Forelimb muscle (tissue), 1 donor: ENCODE data around the gene PDLIM5. TPM values are rescaled to one million over a fixed set of nuclear protein-coding genes. Genes with fewer than 3 reads are reported as not detected.
A peak's percentile ranks its signal among the peaks of the same experiment; 100 is the strongest.

Experiments
- DNase-seq: peaks from one replicate; pipeline ENCODE4 v3.0.0-alpha.2; 2013; ENCODE audit warnings: low read depth
- polyA plus RNA-seq: library from polyadenylated mRNA; unstranded; fragments of 120-200 nt; gene quantifications from one replicate; pipeline ENCODE4 v1.2.1, GENCODE V29; 2013; ENCODE audit not compliant: insufficient read length

The PDLIM5 gene
- polyA plus RNA-seq, 1 donor, result 303 TPM

DNA sequence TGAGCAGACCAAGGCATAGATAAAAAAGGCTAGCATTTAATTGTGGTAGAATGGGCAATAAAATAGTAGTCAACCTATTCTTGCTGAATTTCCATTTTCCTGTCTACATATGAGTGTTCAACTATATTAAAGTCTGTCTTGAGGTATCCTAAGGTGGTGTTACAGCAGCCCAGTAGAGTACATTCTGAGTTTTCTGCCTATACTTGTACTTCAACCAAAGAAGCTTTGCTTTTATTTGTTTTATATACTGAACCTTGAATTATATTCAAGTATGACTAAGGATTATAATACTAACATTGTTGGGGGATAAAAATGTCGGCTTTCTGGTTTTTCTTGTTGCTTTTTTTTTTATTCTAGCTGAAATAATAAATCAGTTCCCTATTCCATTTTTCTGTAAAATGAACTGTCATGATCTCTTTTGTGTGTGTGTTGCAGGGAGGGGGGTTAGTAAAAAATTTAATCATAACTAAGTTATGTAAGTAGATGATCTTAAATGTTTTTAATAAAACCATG, 106.7 kb downstream of the PDLIM5 start:
- DNase-seq, result no peak

GRCh38 chr4:94559351-94559806, 107.6 kb downstream of the PDLIM5 start:
- no peak for DNase-seq

GRCh38 chr4:94561249-94562024, 109.7 kb downstream of the PDLIM5 start:
- no peak for DNase-seq

- DNase-seq, result no peak
Measured at GRCh38 chr4:94562285-94562684, 110.5 kb downstream of the PDLIM5 start.

DNA sequence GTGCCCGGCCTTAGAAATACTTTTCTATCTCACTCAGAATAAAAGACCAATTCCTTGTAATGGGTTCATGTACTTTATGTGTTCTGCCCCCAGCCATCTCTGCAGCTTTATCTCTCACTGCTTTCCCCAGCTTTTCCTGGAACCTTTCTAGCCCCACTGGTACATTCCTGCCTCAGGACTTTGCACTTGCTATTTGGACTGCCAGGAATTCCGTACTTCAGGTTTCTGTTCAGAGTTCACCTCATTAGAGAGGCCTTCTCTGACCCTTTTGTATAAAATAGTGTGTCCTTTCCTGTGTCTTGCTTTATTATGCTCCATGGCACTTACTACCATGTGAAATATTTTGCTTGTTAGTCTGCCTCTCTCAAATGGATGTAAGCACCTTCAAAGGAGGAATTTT, 112.5 kb downstream of the PDLIM5 start:
- no peak for DNase-seq

DNA sequence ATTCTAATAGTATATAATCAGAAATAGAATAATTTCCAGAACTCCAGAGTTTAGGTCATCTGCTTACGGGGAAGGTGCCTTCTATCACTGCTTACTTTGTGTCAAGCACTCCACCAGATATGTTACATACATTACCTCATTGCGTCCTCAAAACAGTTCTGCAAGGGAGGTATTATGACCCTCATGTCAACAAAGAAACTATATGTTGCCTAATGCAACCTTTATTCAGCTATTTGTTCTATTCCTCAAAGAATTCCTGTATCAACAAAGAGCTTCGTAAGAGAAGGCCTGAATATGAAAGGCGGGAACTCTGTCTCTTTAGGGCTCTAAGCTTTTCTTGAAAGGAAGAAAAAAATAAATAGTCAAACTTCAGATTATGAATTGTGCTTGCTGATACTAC, 114.7 kb downstream of the PDLIM5 start:
- no peak for DNase-seq

GRCh38 chr4:94567811-94568210, 116.1 kb downstream of the PDLIM5 start:
- DNase-seq, result no peak

DNA sequence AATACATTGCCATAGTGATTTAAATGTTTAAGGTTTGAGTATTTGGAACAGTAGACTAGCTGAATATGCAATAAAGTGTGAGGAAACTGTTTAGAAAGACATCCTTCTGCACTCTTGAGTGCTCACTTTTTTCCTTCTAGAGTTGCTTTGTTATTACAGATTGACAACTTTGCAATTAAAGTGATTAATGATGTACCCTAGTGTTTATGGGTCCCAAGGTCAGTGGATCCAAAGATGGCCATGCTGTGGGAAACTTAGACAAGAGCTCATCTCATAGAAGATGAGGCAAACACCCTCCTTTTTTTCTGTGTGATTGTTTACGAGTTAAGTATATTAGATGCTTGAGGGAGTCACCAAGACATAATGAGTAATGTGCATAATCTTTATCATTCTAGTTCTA, 118.8 kb downstream of the PDLIM5 start:
- no peak for DNase-seq

DNA sequence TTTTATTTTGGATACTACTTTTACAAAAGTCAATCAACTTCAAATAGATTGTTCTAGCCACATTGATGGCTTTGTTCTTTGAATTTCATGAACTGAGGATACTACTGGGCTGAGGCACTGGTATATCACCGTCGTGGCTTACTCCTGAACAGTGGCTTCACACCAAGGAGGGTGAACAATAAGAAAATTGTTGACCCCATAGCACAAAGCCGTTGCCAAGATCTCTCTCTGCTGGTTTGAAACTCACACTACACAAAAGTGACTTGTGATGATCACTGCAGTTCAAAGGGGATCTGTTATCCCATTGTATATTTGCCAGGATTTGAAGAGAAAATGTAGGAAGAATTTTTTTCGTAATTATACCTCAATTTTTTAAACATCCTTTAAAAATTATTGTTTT, 119.6 kb downstream of the PDLIM5 start:
- no peak for DNase-seq

DNA sequence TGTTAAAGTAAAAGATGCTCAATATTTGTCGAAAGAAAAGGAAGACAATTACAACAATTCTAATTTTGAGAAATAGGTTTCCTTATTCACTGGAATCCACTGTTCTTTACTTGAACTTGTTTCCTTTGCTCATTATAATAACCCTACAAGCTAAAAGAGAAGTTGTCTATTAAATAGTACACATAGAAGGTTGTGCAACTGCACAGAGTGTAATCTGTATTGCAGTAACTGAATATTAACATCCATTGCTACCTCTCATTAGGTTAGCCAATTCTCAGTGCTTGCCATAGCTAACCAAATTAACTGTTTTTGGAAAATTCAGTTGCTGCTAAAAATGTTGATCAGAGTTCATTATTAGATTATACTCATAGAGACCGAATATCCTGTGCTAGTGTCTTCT, 120.0 kb downstream of the PDLIM5 start:
- no peak for DNase-seq

DNA sequence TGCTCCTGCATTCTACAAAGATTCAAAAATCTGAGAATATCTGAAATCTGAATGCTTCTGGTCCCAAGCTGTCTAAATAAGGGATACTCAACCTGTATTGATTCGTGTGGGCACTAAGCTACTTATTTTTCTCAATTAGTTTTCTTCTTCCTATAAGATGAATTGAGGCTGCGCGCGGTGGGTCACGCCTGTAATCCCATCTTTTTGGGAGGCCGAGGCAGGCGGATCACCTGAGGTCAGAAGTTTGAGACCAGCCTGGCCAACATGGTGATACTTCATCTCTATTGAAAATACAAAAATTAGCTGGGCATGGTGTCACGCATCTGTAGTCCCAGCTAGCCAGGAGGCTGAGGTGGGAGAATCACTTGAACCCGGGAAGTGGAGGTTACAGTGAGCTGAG, 122.3 kb downstream of the PDLIM5 start:
- no peak for DNase-seq

DNA sequence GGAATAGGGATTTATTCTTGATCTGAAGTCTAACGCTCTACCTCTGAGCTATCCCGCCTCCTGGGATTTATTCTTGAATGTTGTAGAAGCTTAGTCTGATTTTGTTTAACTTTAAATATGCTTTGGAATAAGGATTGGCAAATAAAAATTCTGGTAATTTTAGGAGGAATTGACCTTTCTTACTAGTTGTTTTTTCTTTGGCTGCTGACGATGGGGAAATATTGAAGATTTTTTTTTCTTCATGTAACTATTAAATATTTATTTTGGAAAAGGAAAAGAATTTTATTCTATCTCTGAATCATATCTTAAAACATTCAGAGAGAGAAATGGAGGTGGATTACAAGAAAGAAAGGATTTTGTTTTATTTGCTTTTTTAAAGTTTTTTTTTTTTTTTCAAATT, 122.9 kb downstream of the PDLIM5 start:
- DNase-seq, result no peak

GRCh38 chr4:94575652-94576051, 123.9 kb downstream of the PDLIM5 start:
- DNase-seq, result no peak

DNA sequence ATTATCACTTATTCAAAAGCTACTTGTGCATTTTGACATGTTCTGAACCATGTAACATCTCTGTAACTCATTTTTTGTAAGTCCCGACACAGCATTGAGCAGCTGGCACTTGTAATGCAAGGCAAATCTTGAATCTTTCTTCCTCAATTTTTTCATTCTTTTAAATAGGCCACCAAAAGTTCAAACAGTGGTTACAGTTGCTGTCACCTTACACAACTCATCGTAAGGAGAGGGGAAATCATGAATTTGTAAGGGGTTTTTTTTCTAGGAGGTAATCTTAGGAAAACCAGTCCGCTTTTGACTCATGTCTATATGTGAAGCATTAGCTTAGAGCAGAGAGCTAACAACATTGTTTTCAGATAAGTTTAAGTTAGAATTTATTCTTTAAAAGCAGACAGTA, 124.5 kb downstream of the PDLIM5 start:
- no peak for DNase-seq

GRCh38 chr4:94577136-94577535, 125.4 kb downstream of the PDLIM5 start:
- no peak for DNase-seq

DNA sequence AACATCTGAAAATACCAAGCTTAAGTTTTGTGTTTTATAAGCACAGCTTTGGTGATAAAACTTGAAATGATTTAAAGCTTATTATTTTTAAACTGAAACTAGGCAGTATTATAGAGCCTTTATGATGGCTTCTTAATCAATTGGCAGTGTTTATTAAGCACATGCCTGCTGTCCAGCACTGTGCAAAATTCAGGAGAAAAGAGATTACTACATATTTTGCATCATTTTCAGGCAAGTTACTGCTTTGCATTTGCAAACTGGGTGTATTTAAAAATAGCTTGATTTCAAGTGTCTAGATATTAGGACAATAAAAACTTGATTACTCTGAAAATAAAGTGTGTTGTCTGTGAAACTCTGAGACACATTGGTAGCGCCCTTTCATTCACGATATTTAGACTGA, 126.5 kb downstream of the PDLIM5 start:
- DNase-seq, result no peak

- DNase-seq, result no peak
Measured at GRCh38 chr4:94581766-94582165, 130.0 kb downstream of the PDLIM5 start.

- DNase-seq, result no peak
Measured at GRCh38 chr4:94582517-94582916, 130.8 kb downstream of the PDLIM5 start.

GRCh38 chr4:94583914-94584641, 132.3 kb downstream of the PDLIM5 start:
- no peak for DNase-seq

- DNase-seq, result peak; percentile 9
Measured at GRCh38 chr4:94588896-94589693, 137.4 kb downstream of the PDLIM5 start.

DNA sequence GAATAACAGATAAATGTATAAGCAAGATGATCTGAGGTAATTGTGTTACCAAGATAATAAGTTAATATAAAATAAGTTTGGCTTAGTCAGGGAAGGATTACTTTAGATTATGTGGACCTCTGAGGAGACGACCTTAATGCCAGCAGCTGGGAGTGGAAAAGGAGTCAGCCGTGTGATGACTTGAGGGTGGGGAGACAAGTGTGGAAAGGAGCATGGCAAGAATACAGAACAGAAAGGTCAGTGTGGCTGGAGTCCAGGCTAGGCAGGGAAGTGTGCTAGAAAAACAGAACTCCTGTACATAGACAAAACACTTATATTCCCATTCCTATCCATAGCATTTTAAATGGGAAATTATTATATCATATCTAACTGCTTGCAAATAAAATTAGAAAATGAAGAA, 138.8 kb downstream of the PDLIM5 start:
- DNase-seq, result no peak

DNA sequence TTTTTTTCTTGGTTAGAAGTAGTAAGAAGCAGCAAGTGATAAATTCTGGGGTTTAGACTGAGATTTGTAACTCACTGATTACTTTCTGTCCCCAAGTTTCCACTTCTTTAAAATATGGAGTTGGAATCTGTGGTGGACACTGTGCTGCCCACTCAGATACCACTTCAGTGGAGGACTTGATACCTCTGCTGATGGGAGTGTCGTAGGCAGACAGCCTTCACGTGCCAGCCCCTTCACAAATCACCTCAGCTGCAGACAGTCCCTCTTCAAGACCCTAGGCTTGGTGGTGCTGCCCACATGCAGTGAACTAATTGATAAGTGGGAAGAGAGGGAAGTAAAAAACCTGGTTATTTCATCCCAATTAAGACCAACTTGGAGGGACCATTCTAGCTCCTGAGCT, 139.5 kb downstream of the PDLIM5 start:
- no peak for DNase-seq
